ENCODE results near the gene FTL.

DNA sequence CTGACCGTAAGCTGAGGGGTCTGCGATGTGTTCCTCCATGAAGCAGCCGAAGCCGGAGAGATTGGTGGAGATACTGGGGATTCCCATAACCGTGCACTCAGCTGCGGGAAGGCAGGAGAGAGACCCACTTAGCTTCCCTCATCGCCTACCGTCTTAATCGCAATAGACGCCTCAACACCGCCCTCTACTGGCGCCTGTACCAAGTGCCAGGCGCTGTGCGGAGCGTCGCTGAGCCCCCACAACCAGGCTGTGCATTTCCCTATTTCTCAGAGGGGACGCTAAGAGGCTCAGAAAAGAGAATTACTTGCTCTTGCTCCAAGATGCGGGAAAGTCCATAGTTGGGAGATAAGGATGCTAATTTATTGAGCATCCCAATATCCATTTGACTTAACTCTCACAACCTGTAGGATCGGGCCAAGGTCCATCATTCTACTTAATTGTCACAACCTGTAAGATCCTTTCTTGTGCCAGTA, 5.8 kb downstream of the FTL start:
- TF ChIP-seq, protein P1, sequence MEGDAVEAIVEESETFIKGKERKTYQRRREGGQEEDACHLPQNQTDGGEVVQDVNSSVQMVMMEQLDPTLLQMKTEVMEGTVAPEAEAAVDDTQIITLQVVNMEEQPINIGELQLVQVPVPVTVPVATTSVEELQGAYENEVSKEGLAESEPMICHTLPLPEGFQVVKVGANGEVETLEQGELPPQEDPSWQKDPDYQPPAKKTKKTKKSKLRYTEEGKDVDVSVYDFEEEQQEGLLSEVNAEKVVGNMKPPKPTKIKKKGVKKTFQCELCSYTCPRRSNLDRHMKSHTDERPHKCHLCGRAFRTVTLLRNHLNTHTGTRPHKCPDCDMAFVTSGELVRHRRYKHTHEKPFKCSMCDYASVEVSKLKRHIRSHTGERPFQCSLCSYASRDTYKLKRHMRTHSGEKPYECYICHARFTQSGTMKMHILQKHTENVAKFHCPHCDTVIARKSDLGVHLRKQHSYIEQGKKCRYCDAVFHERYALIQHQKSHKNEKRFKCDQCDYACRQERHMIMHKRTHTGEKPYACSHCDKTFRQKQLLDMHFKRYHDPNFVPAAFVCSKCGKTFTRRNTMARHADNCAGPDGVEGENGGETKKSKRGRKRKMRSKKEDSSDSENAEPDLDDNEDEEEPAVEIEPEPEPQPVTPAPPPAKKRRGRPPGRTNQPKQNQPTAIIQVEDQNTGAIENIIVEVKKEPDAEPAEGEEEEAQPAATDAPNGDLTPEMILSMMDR (IDR thresholded peaks at IDR 0.05), result peak; percentile 83 to 89
- TF ChIP-seq POLR2A (IDR thresholded peaks at IDR 0.05), result no peak
